HG03039 (cell line): ENCODE measurements around the gene MBD6.
"Not testable (repeated sequence)": the region's sequence is repeated elsewhere in the genome, so short reads cannot be mapped to it uniquely, and the experiment has no call there.

ENCODE experiments used
- ATAC-seq: cut with Tn5 transposase; IDR thresholded peaks from one replicate; pipeline ENCODE4 v1.9.1; 2021; ENCODE audit warnings: mild to moderate bottlenecking, moderate library complexity; ENCODE audit not compliant: unreplicated experiment

MBD6 gene

GRCh38 chr12:57514720-57515407 is 7.8 kb upstream of the MBD6 start:
- ATAC-seq, result no peak

GRCh38 chr12:57515408-57515933 is 7.2 kb upstream of the MBD6 start:
- no peak for ATAC-seq

DNA sequence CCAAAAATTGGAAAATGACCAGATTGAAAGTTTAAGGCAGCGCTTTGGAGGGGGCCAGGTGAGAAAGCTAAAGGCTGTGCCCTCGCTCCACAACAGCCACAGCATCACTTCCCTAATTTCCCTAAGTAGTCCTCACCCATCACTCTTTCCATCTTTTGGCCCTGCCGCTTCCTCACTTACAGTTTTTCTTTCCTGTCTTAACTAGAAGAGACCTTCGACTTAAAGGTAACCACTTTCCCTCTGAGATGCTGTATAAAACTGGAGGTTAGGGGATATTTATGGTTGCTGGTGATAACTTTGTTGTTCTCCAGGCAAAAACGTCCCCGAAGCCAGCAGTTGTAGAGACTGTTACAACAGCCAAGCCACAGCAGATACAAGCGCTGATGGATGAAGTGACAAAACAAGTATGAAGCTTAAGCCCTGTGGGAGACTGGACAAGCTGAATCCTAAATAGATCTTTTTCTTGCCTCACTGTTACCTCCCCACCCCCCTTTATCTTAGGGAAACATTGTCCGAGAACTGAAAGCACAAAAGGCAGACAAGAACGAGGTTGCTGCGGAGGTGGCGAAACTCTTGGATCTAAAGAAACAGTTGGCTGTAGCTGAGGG is 6.6 kb upstream of the MBD6 start:
- ATAC-seq, result no peak

GRCh38 chr12:57516617-57517153 is 5.9 kb upstream of the MBD6 start:
- ATAC-seq, result no peak

DNA sequence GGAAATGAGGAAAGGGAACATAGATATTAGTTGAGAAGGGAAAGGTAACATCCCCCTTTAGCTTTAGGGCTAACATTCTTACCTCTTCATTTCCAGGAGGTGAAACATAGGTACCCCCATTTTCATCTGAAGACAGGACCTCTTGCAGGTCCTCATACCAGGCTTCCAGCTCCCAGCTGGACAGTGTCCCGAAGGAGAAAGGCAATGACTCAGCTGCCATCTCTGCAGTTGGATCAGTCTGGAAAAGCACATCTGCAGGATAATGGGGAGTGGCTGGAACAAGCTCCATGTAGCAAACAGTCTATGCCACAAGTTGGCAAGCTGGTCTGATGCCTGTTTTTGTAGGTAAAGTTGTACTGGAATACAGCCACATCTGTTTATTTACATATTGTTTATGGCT is 5.4 kb upstream of the MBD6 start:
- no peak for ATAC-seq

DNA sequence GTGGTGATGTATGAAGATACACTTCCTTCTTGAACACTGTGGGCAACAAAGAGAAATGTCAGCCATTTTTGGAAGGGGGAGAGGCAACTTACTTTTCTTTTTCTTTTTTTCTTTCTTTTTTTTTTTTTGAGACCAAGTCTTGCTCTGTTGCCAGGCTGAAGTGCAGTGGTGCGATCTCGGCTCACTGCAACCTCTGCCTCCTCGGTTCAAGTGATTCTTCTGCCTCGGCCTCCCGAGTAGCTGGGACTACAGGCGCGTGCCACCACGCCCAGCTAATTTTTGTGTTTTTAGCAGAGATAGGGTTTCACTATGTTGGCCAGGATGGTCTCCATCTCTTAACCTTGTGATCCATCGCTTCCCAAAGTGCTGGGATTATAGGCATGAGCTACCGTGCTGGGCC is 4.9 kb upstream of the MBD6 start:
- not testable (repeated sequence) for ATAC-seq

GRCh38 chr12:57518176-57518919 is 4.3 kb upstream of the MBD6 start:
- ATAC-seq, result no peak

DNA sequence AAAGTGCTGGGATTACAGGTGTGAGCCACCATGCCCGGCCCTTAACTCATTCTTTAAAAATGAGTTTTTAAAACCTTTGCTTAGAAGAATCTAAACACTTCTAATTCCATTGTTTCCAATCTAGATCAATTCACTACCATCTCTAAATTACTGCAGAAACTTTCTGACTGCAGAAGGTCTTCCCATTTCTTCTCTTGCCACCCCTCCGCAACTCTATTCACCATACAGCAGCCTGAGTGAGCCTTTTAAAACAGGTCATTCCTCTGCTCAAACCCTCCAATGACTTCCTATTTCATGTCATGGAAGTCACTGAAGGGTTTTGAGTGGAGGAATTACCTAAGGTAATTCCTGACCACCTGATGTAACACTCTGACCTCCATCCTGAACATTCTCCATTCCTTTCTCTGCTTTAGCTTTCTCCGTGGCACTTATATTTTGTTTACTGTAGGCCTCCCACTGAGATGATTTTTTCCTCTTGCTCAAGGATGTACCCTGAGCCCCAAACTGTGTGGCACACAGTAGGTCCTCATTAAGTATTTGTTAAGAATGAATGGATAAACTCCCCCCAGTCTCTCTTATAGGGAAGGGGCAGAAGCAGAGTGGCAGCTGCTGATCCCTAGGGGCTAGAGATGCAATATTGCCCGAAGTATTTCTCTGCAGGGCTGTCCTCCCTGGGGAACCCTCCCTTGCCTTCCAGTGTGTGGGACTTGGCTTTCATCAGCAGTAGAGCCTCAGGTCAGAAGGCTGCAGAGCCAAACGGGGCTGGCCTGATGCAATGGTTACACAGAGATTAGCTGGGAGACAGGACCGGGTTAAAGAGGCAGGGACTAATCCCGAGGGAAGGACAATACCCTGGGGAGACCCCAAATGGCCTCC is 3.5 kb upstream of the MBD6 start:
- ATAC-seq, result no peak

GRCh38 chr12:57519796-57520052 is 2.9 kb upstream of the MBD6 start:
- ATAC-seq, result peak; percentile 0

DNA sequence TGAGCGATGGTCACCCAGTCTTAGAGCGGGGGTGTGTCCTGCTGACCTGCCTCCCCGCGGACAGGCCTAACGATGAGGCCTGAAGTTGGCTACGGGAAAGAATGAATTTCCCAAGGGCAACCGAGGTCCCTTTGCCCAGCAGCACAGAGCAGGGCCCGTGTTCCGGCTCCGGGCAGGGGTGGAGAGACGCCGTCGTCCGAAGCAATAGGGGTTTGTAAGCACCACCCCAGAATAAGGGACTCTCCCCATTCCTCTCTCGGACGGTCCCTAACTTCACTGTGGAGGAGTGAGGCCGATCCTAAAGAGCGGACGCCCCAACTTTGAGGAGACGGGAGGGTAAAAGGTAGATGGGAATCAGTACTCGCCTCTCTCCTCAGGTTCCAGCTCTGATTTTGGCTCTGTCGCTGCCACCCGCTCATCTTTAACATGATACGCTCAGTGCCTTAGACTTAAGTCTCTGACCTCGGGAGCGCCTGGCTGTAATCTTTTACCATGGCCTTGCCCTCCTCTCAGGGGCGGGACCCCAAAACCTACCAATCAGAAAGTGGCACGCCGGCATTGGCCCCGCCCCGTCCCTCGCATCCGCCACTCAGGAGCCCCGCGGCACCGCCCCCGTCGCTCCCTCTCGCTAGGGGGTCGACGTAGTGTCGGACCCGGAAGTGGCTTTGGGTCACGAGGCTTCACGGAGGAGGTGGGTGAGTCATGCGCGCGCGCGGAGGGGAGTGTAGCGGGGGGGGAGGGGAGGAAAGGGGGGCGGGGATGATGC is 2.4 kb upstream of the MBD6 start, which contains the start of gene DDIT3:
Gene DDIT3, minus strand, starts transcription at position 462 of the 766 bp plus-strand sequence. CDS start 3,108 bp downstream, outside the sequence.
- peak; percentile 69 for ATAC-seq

DNA sequence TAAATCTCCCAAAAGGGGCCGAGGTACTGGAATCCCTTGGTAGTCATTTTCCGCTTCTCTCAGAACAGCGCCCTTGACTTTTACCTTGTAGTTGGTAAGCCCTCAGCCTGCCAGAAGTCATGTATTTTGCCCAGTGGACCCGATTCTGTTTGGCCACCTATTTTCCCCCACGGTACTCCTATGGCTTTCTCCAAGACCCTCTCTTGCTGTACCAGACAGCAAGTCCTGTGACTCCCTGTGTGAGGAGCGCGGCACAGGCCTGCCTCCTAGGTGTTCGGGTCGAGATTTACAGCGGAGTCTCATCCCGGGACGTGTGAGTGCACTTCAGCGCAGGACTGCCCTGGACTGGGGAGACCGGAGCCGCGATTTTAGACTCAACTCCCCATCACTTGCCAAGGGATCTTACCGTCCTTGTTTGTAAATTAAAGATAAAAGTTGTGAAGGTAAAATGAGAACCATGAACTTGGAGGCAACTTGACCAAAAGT is 1.1 kb upstream of the MBD6 start:
- no peak for ATAC-seq

GRCh38 chr12:57522887-57523705 is 472 bp downstream of the MBD6 start:
- ATAC-seq, result no peak

GRCh38 chr12:57523706-57524614 is 1.3 kb downstream of the MBD6 start:
- ATAC-seq, result no peak

DNA sequence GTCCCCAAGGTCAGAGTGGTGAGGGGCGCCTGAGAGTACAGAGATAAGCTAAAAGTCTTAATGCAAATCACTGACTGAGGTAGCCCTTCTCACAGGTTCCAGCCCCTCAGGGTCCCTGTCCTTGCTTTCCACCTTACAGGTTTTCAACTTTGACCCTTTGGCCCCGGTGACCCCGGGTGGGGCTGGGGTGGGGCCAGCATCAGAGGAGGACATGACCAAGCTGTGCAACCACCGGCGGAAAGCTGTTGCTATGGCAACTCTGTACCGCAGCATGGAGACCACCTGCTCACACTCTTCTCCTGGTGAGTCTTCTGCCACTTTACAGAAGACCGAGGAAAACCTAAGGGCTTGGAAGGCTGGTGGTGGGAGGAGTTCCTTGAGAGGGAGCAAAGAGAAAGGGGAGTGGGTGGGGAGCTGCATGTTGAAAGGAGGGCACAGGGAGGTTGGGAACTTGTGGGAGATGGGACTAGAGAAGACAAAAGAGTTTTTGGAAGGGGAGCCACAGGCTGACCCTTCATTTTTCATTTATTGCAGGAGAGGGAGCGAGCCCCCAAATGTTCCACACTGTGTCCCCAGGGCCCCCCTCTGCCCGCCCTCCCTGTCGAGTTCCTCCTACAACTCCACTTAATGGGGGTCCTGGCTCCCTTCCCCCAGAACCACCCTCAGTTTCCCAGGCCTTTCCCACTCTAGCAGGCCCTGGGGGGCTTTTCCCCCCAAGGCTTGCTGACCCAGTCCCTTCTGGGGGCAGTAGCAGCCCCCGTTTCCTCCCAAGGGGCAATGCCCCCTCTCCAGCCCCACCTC is 2.4 kb downstream of the MBD6 start:
- no peak for ATAC-seq

DNA sequence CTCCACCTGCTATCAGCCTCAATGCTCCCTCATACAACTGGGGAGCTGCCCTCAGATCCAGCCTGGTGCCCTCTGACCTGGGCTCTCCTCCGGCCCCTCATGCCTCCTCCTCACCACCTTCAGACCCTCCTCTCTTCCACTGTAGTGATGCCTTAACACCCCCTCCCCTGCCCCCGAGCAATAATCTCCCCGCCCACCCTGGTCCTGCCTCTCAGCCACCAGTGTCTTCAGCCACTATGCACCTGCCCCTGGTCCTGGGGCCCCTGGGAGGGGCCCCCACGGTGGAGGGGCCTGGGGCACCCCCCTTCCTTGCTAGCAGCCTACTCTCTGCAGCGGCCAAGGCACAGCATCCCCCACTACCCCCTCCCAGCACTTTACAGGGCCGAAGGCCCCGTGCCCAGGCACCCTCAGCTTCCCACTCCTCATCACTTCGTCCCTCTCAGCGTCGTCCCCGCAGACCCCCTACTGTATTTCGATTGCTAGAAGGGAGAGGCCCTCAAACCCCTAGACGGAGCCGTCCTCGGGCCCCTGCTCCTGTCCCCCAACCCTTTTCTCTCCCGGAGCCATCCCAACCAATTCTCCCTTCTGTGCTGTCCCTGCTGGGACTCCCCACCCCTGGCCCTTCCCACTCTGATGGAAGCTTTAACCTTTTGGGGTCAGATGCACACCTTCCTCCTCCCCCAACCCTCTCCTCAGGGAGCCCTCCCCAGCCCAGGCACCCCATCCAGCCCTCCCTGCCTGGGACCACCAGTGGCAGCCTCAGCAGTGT is 3.2 kb downstream of the MBD6 start:
- ATAC-seq, result no peak

- no peak for ATAC-seq
Observed at GRCh38 chr12:57526477-57527126, 4.0 kb downstream of the MBD6 start.
